Measurements from ENCODE around the gene WASF1.

Gene WASF1

DNA sequence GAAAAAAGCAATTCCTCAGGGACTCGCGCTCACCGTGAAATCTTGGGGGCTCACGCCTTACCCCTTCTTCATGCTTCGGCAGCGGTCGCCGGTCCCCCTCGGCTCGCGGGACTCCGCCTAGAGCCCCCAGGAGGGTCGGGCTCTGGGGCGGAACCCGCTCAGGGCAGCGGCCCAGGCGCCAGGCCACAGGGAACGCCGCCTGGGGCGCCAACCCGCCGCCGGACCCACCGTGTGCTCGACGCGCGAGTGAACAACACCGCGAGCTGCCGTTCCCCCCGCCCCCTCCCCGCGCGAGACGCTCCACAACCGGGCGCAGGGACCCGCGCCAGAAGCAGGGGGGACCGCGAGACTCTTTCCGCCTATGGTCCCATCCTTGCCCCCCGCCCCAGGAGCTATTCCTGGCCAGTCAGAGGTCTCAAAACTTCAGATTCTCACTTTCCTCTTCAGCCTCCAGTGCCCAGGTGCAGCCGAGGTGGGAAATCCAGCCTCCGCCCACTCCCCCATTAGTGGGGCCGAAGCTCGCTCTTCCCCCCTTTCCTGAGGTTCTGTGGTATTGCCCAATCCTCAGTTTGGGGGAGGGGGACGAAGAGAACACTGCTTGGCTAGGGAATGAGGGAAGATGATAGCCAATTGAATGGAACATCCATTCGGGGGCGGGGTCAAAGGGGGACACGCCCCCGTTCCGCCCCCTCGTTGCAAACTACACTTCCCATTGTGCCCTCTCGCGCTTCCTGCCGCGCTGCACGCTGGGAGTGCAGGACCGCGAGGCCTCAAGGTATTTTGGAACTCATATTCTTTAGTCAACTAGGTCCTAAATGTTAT, at the start of gene WASF1:
WASF1 (minus strand) TSS at position 265 of the 822 bp plus-strand sequence. CDS start 52,069 bp downstream, outside the sequence.
- peak; percentile 72 to 86 (median 79) for DNase-seq (ENCODE audit: low read depth in 3 of 3, low spot score in 1 of 3)

DNA sequence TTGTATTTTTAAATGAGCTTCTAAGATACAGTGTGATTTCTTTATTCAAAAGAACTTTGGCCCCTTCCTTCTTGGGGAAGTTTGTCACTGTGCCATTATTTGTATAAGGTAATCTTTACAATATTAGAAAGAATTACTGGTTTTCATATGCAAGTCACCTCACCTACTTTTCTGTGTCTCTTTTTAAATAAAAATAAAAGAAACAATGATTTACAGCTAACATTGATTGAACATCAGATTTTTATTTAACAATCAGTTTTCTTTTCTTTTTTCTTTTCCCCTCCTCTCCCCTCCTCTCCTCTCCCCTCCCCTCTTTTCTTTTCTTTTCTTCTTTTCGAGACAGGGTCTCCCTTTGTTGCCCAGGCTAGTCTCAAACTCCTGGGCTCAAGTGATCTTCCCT, 46.8 kb upstream of the WASF1 start:
- DNase-seq (ENCODE audit: low read depth in 3 of 3, low spot score in 1 of 3), result no peak

DNA sequence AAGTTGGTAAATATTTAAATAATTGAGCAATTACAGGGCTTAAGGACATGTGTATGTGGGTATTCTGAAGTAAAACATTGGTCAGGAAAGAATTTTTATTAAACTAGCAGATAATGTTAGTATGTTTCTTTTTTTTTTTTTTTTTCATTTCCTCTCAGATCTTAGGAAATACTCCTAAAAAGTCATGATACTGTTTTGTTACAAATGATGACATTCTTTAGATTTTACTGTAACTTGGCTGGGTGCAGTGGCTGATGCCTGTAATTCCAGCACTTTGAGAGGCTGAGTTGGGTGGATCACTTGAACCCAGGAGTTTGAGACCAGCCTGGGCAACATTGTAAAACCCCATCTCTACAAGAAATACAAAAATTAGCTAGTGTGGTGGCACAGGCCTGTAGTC, 42.3 kb upstream of the WASF1 start:
- no peak for DNase-seq (ENCODE audit: low read depth in 3 of 3, low spot score in 1 of 3)

GRCh38 chr6:110217266-110217665, 37.8 kb upstream of the WASF1 start:
- no peak for DNase-seq (ENCODE audit: low read depth in 3 of 3, low spot score in 1 of 3)

GRCh38 chr6:110216140-110216539, 36.7 kb upstream of the WASF1 start:
- DNase-seq (ENCODE audit: low read depth in 3 of 3, low spot score in 1 of 3), result no peak

- DNase-seq (ENCODE audit: low read depth in 3 of 3, low spot score in 1 of 3), result no peak
Observed at GRCh38 chr6:110214338-110214737, 34.9 kb upstream of the WASF1 start.

DNA sequence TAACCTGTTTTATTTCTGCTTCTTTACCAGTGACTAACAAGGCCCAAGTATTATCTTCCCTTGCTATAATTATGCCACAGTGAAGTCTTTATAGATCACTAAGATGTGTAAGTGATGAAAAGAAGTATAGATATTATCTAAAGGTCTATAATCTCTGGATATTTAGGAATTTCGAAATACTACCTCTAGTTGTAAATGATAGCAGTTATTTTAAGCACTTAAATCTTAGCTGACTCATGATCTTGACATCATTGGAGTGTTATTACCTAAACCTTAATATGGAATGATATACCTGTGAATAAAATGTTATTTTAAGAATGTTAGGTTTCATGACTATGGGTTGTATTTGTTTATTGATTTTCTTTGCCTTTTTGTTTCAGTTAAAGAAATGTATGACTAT, 32.3 kb upstream of the WASF1 start:
- no peak for DNase-seq (ENCODE audit: low read depth in 3 of 3, low spot score in 1 of 3)

DNA sequence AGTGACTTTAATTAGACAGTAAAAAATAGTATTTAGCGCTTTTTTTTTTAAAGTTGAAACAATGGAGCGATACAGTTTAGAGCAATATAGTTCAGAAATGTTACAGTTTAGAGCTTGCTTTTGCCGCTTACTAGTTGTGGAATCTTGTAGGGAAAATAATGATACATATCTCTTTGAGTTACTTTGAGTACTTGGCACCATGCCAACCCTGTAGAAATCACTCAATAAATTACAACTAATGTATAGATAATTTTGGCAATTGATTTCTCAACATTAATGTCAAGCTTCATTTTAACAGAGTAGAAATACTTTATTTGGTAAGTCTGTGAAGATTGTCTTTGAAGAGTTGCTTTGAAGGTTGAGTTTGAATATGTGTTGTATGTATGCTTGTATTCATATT, 28.2 kb upstream of the WASF1 start:
- no peak for DNase-seq (ENCODE audit: low read depth in 3 of 3, low spot score in 1 of 3)

- no peak for DNase-seq (ENCODE audit: low read depth in 3 of 3, low spot score in 1 of 3)
Observed at GRCh38 chr6:110201151-110201884, 21.8 kb upstream of the WASF1 start.

DNA sequence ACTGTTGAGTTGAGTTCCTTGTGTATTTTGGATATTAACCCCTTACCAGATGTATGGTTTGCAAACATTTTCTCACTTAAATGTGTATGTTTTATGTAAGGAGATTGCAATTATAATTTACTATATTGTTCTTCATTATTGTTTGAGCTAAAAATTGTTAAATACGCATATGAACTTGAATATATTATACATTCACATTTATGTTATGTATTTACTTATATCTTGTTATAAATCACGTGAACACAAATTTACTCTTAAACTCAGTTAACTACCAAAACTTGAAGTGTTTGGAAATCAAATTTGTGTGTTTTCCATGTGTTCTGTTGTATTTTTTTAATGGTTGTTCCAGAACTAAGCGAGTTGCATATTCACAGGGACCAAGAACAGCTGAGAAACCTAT, 19.1 kb upstream of the WASF1 start:
- DNase-seq (ENCODE audit: low read depth in 3 of 3, low spot score in 1 of 3), result no peak

- DNase-seq (ENCODE audit: low read depth in 3 of 3, low spot score in 1 of 3), result no peak
Observed at GRCh38 chr6:110196874-110197273, 17.4 kb upstream of the WASF1 start.

DNA sequence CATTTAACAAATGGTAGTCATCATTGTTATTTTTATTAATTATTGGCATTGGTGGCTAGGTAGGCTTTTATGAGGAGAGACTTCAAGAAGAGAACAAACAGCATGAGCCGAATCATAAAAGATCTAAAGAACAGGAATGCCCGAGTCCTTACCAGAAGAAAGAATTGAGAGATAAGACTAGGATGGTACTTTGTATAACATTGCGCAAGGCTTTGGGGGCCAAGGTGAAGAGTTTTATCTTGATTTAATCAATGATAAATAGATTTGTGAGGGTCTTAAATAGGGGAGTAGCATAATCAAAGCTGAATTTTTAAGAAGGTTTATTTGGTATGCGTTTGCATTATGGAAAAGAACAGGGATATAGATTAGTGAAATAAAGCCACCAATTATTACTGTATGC, 16.2 kb upstream of the WASF1 start:
- no peak for DNase-seq (ENCODE audit: low read depth in 3 of 3, low spot score in 1 of 3)

- no peak for DNase-seq (ENCODE audit: low read depth in 3 of 3, low spot score in 1 of 3)
Observed at GRCh38 chr6:110191477-110191876, 12.0 kb upstream of the WASF1 start.

- no peak for DNase-seq (ENCODE audit: low read depth in 3 of 3, low spot score in 1 of 3)
Observed at GRCh38 chr6:110190726-110191125, 11.3 kb upstream of the WASF1 start.

- no peak for DNase-seq (ENCODE audit: low read depth in 3 of 3, low spot score in 1 of 3)
Observed at GRCh38 chr6:110188791-110189190, 9.3 kb upstream of the WASF1 start.

- DNase-seq (ENCODE audit: low read depth in 3 of 3, low spot score in 1 of 3), result no peak
Observed at GRCh38 chr6:110185879-110186278, 6.4 kb upstream of the WASF1 start.

- no peak for DNase-seq (ENCODE audit: low read depth in 3 of 3, low spot score in 1 of 3)
Observed at GRCh38 chr6:110183292-110183885, 3.9 kb upstream of the WASF1 start.

GRCh38 chr6:110181131-110182030, 1.9 kb upstream of the WASF1 start:
- no peak for DNase-seq (ENCODE audit: low read depth in 3 of 3, low spot score in 1 of 3)

DNA sequence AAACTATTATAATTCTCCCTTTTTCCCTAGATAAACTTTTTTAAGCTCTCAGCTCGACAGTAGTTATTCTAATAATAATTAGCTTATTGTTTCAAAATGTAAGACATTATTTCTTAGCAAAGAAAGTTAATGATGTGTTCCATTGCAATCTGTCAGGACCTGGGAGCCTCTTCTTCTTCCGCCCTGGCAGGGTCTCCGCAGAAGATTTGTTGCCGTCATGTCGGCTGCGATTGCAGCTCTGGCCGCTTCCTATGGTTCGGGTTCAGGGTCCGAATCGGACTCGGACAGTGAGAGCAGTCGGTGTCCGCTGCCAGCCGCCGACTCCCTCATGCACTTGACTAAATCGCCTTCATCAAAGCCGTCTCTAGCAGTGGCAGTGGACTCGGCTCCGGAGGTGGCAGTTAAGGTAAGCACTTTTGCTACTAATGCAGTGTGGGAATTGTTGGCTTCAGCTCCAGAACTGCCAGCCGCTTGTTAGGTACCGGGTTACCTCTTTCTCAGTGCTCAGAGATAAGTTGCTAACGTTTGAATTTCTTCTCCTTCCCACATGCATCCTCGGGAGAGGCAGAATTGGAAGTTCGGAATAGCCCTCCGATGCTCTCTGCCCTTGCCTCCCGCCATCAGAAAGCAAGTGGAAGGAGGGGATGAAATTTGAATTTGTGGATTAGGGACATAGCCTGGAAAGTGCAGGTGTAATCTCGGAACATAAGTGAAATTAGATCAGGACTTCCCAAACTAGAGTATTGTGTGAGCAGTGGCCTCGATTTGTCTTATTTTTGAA, 948 bp upstream of the WASF1 start, which contains the start of gene CDC40:
CDC40 (plus strand) TSS at position 200 of the 781 bp plus-strand sequence; CDS start at position 218, 18 bp downstream.
- DNase-seq (ENCODE audit: low read depth in 3 of 3, low spot score in 1 of 3), result peak in 1 of 3 donors; percentile 25

Data from stimulated activated CD4-positive, alpha-beta T cell treated with anti-CD3 and anti-CD28 coated beads, TNF-alpha, amount 100 ng/mL, for 1 hour (primary cell).